ENCODE data around the gene KIAA1217.

GRCh38 chr10:24213881-24214280, 4.9 kb downstream of the KIAA1217 start:
- TF ChIP-seq CTCF (IDR thresholded peaks at IDR 0.05): no peak
- no peak for TF ChIP-seq RAD21 (IDR thresholded peaks at IDR 0.05; ENCODE audit: low read length)
- TF ChIP-seq, protein P1, sequence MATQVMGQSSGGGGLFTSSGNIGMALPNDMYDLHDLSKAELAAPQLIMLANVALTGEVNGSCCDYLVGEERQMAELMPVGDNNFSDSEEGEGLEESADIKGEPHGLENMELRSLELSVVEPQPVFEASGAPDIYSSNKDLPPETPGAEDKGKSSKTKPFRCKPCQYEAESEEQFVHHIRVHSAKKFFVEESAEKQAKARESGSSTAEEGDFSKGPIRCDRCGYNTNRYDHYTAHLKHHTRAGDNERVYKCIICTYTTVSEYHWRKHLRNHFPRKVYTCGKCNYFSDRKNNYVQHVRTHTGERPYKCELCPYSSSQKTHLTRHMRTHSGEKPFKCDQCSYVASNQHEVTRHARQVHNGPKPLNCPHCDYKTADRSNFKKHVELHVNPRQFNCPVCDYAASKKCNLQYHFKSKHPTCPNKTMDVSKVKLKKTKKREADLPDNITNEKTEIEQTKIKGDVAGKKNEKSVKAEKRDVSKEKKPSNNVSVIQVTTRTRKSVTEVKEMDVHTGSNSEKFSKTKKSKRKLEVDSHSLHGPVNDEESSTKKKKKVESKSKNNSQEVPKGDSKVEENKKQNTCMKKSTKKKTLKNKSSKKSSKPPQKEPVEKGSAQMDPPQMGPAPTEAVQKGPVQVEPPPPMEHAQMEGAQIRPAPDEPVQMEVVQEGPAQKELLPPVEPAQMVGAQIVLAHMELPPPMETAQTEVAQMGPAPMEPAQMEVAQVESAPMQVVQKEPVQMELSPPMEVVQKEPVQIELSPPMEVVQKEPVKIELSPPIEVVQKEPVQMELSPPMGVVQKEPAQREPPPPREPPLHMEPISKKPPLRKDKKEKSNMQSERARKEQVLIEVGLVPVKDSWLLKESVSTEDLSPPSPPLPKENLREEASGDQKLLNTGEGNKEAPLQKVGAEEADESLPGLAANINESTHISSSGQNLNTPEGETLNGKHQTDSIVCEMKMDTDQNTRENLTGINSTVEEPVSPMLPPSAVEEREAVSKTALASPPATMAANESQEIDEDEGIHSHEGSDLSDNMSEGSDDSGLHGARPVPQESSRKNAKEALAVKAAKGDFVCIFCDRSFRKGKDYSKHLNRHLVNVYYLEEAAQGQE (IDR thresholded peaks at IDR 0.05; ENCODE audit: low read depth, low read length): no peak
- TF ChIP-seq, protein P2, sequence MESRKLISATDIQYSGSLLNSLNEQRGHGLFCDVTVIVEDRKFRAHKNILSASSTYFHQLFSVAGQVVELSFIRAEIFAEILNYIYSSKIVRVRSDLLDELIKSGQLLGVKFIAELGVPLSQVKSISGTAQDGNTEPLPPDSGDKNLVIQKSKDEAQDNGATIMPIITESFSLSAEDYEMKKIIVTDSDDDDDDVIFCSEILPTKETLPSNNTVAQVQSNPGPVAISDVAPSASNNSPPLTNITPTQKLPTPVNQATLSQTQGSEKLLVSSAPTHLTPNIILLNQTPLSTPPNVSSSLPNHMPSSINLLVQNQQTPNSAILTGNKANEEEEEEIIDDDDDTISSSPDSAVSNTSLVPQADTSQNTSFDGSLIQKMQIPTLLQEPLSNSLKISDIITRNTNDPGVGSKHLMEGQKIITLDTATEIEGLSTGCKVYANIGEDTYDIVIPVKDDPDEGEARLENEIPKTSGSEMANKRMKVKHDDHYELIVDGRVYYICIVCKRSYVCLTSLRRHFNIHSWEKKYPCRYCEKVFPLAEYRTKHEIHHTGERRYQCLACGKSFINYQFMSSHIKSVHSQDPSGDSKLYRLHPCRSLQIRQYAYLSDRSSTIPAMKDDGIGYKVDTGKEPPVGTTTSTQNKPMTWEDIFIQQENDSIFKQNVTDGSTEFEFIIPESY (IDR thresholded peaks at IDR 0.05; ENCODE audit: borderline replicate concordance, low read depth): no peak
- TF ChIP-seq POLR2AphosphoS5 (IDR thresholded peaks at IDR 0.05; ENCODE audit: low read depth, low read length): no peak
